PC-9 (cell line): ENCODE results near the gene ANO7.

Source experiments
- EZH2 ChIP-seq: fragments of 200-600 bp; sonication (generic); IDR thresholded peaks from 2 replicates; pipeline ENCODE4 v1.8.0; 2017; ENCODE audit warnings: antibody characterized with exemption, low read depth
- TF ChIP-seq, protein P1 (sequence below): fragments of 200-600 bp; sonication (generic); conservative IDR thresholded peaks from 2 replicates; pipeline ENCODE4 v1.6.1; 2017; ENCODE audit warnings: mixed run types, antibody characterized with exemption, mild to moderate bottlenecking, moderate library complexity

DNA sequence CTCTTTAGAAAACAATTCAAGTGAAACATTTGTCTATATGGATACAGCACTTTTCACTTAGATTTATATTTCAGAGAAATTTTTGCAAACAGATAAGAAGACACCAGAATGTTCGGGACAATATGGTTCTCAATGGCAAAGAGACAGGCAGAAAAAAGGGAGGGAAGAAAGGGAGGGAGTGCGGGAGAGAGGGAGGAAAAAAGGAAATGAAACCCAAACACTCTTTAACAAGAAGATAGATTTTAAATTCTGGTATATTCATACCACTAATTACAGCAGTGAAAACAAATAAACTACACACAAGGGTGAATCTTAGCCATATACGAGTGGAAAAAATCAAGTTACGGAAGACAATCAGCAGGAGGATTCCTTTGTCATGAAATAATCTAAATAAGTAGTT is 42.2 kb upstream of the ANO7 start:
- TF ChIP-seq, protein P1, sequence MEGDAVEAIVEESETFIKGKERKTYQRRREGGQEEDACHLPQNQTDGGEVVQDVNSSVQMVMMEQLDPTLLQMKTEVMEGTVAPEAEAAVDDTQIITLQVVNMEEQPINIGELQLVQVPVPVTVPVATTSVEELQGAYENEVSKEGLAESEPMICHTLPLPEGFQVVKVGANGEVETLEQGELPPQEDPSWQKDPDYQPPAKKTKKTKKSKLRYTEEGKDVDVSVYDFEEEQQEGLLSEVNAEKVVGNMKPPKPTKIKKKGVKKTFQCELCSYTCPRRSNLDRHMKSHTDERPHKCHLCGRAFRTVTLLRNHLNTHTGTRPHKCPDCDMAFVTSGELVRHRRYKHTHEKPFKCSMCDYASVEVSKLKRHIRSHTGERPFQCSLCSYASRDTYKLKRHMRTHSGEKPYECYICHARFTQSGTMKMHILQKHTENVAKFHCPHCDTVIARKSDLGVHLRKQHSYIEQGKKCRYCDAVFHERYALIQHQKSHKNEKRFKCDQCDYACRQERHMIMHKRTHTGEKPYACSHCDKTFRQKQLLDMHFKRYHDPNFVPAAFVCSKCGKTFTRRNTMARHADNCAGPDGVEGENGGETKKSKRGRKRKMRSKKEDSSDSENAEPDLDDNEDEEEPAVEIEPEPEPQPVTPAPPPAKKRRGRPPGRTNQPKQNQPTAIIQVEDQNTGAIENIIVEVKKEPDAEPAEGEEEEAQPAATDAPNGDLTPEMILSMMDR: no peak
- no peak for TF ChIP-seq EZH2
